IgD-negative memory B cell (primary cell): ENCODE measurements around the gene TEX19. TPM values are rescaled to one million over a fixed set of nuclear protein-coding genes. Genes with fewer than 3 reads are reported as not detected.
A peak's percentile ranks its signal among the peaks of the same experiment; 100 is the strongest.

ENCODE experiments used
- H3K27ac Mint-ChIP-seq, 3 donors: one replicate each; pipeline ENCODE4 v1.8.0; 2020 to 2022; ENCODE audit warnings: mild to moderate bottlenecking in 3 of 3, mixed read lengths in 3 of 3, moderate library complexity in 1 of 3
- H3K27me3 Mint-ChIP-seq: one replicate; pipeline ENCODE4 v1.8.0; 2021; ENCODE audit warnings: mixed read lengths
- H3K36me3 Mint-ChIP-seq: one replicate; pipeline ENCODE4 v1.8.0; 2020; ENCODE audit warnings: mild to moderate bottlenecking, mixed read lengths
- H3K4me1 Mint-ChIP-seq, 3 donors: one replicate each; pipeline ENCODE4 v1.8.0; 2020 to 2022; ENCODE audit warnings: mixed read lengths in 3 of 3, mild to moderate bottlenecking in 1 of 3
- H3K4me3 Mint-ChIP-seq, 4 donors: one replicate each; pipeline ENCODE4 v1.8.0; 2020 to 2022; ENCODE audit warnings: mild to moderate bottlenecking in 4 of 4, mixed read lengths in 4 of 4, moderate library complexity in 3 of 4
- H3K9me3 Mint-ChIP-seq, 3 donors: one replicate each; pipeline ENCODE4 v1.8.0; 2020 to 2021; ENCODE audit warnings: mixed read lengths in 3 of 3, mild to moderate bottlenecking in 1 of 3
- polyA plus RNA-seq: library from polyadenylated mRNA; unstranded; fragments of 300-500 nt; fragmentation: Illumina TruSeq; gene quantifications from one replicate; pipeline ENCODE4 v1.2.3, GENCODE V29; 2021

TEX19 gene, protein sequence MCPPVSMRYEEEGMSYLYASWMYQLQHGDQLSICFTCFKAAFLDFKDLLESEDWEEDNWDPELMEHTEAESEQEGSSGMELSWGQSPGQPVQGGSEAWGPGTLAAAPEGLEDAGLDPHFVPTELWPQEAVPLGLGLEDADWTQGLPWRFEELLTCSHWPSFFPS
- 0.36 TPM for polyA plus RNA-seq

DNA sequence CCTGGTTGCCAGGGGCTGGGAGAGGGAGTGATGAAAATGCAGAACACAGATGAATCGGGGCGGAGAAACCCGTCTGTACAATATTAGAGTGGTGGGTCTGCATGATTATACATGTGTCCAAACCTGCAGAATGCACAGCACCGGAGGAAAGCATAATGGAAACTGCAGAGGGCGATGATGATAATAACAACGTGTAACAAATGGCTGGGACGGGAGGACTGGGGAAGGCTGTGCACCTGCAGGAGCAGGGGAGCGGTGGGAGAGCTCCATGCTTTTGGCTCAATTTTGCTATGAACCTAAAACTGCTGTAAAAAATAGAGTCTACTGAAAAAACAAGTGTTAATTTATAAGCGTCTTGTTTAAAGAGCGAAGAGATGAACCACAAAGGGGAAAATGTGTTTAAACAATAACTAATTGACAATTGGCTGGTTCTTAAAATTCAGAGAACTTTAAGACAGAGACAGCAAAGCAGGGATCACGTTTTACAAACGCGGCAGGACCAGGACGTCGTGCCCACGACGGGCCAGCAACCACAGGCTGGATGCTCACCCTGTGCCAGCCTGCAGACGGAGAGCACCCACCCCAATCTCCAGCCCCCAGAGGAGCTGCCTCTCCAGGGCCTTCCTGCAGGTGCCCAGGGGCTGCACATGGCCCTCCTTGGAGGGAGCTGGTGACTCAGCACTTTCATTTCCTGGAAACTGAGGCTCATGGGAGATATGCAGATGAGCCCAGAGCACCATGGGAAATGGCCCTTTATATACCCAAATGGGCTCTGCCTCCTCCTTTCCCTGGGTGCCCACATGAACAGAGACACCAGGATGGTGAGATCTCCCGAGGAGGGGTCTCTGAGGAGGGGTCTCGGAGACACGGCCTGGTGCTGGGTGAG lies at the start of gene TEX19:
TSS of gene TEX19 (plus strand) at position 783 of the 886 bp plus-strand sequence. CDS start 2,904 bp downstream, outside the sequence.
- no peaks in the 10 kb centered on the region for H3K36me3 Mint-ChIP-seq
- no peaks in the 10 kb centered on the region for H3K9me3 Mint-ChIP-seq
- H3K27ac Mint-ChIP-seq, result peak within 1 kb of the TSS in 1 of 3 donors; percentile 7
- peaks cover 4% of the 10 kb centered on the region for H3K27me3 Mint-ChIP-seq
- no peak within 1 kb of the TSS for H3K4me3 Mint-ChIP-seq
- H3K4me1 Mint-ChIP-seq, result peaks cover 0 to 6% (median 2%) of the 10 kb centered on the region in 3 donors

DNA sequence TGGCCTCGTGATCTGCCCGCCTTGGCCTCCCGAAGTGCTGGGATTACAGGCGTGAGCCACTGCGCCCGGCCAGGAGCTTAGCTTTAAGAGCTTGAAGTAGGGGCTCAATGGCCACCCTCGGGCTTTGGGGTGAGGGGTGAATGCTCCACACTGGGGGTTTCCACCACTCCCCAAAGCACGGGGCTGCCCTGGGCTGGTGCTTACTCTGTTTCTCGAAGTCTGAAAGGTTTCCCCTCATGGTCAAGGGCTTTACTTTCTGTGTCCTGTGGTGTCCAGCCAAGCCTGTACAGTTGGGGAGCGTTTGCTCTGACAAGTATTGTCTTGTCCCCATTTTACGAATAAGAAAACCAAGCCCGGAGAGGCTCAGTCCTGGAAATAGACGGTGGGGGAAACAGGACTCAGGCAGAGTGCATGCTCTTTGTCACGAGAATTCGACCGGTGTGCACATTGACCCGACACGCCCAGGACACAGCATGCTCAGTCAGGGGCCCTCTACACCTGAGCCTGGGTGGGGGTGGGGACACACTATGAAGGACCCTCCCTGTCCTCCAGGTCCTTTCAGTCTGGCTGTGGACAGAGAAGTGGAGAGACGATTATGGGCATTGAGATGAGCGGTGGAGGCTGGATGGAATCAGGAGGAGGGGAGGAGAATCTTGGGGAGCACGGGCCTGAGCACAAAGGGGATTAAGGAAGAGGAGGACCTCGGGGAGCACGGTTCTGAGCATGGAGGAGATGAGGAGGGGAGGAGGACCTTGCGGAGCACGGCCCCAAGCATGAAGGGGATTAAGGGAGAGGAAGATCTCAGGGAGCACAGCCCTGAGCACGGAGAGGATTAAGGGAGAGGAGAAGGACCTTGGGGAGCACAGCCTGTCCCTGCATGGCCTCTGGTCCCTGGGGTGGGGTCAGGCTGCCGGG lies 49.1 kb upstream of the TEX19 start:
- peaks cover 0 to 5% (median 2%) of the 10 kb centered on the region in 3 donors for H3K4me1 Mint-ChIP-seq

DNA sequence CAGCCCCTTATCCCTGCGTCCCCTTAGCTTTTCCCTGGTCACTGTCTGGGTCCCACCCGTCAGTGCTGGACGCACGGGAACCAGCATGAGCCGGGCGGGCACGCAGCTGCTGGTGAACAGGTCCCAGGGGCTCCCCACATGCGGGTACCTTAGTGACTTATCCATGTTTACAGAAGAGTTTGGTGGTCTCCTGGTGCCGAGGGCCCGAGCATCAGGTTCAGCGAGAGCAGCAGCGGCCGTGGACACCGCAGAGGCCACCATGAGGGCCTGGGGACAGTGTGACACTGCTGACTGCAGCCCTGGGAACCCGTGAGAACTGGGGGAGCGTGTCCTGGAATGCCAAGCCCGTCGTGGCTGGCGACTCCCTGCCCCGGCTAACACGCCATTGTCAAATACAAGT lies 48.2 kb upstream of the TEX19 start:
- Mint-ChIP-seq H3K9me3 (no peaks in the 10 kb centered on the region), H3K27me3 (peaks cover 9% of the 10 kb centered on the region), H3K4me1 (peaks cover 0 to 10% (median 4%) of the 10 kb centered on the region in 3 donors), H3K36me3 (peaks cover 1% of the 10 kb centered on the region), H3K4me3 (no peak overlapping the region), H3K27ac (no peak overlapping the region)

More for the DNA sequence above, 49.1 kb upstream of the TEX19 start:
- Mint-ChIP-seq H3K36me3 (peaks cover 1% of the 10 kb centered on the region), H3K27me3 (peaks cover 6% of the 10 kb centered on the region), H3K4me3 (no peak overlapping the region), H3K27ac (no peak overlapping the region), H3K9me3 (no peaks in the 10 kb centered on the region)

DNA sequence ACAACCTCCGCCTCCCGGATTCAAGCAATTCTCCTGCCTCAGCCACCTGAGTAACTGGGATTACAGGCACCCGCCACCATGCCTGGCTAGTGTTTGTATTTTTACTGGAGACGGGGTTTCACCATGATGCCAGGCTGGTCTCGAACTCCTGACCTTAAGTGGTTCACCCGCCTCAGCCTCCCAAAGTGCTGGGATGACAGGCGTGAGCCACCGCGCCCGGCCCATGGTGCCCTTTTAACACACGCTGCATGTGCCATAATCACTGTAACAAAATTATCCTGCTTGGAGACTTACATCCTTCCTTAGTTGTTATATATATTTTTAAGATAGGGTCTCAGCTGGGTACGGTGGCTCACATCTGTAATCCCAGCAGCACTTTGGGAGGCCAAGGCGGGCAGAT lies 47.1 kb upstream of the TEX19 start:
- H3K9me3 Mint-ChIP-seq, result no peaks in the 10 kb centered on the region
- peaks cover 1% of the 10 kb centered on the region for H3K36me3 Mint-ChIP-seq
- H3K27me3 Mint-ChIP-seq, result peaks cover 9% of the 10 kb centered on the region
- peaks cover 0 to 10% (median 4%) of the 10 kb centered on the region in 3 donors for H3K4me1 Mint-ChIP-seq
- H3K4me3 Mint-ChIP-seq, result no peak overlapping the region
- no peak overlapping the region for H3K27ac Mint-ChIP-seq

DNA sequence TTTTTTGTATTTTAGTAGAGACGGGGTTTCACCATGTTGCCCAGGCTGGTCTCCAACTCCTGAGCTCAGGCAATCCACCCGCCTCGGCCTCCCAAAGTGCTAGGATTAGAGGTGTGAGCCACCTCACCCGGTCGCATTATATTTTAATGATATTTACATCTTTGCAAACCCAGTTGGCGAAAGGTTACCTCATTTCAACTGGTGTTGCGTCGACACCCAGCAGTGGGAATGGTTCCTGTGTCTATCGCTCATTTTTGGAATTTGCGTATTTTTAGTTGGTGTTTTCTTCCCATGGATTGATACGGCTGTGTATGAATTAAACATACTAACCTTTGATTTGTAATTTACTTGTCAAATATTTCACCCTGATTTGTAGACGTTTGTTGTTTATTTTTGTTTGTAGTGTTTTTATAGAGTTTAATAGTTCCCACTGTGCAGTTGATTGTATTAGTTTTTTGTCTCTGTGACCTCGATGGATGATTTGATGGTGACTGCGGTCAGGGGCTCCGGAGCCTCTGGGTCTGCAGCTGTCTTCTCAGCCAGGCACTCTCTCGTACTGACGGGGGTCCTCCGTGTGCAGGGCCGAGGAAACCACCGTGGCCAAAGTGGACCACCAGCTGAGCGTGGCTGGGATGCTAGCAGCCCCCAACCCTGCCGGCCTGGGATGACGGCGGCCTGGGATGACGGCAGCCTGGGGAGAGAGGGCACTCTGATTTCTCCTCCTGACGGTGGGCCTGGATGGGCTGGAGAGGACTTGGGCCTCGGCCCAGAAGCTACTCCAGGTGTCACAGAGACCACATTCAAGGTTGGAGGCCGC lies 45.6 kb upstream of the TEX19 start:
- peaks cover 0 to 8% (median 4%) of the 10 kb centered on the region in 3 donors for H3K4me1 Mint-ChIP-seq
- no peaks in the 10 kb centered on the region for H3K9me3 Mint-ChIP-seq
- peak overlapping the region in 1 of 3 donors; percentile 5 for H3K27ac Mint-ChIP-seq
- H3K36me3 Mint-ChIP-seq, result peaks cover 1% of the 10 kb centered on the region
- H3K4me3 Mint-ChIP-seq, result no peak overlapping the region
- peaks cover 8% of the 10 kb centered on the region for H3K27me3 Mint-ChIP-seq

DNA sequence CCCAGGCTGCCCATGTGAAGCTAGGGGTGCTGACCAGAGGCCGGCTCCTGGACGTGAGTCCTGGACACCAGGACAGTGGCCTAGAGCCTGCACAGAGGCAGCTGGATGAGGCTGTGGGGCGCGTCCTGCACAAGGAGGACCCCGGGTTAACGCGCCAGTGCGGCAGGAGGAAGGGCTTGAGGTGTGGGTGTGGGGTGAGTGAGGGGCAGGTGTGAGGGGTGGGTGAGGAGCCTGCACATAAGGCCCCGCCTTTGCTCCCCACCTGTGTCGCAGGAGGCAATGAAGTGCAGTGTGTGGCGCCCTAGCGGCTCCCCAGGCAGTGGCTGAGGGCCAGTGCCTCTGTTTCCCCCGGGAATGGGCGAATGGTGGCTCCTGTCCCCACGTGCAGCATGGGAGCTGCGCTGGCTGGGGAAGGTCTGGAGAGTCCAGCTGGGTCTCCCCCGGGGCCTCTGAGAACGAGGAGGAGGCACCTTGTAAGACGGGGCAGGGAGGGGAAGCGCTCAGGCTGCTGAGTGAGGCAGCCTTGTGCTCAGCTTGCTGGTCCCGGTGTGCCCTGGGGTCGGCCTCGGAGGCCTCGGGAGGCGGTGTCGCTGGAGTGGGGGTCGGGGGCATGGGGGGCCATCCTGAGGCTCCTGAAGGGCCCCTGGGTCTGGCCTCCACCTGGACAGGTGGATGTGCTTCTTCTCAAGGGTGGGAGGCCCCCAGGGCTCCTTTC lies 44.9 kb upstream of the TEX19 start:
- Mint-ChIP-seq H3K4me3 (no peak overlapping the region), H3K27me3 (peaks cover 8% of the 10 kb centered on the region), H3K27ac (peak overlapping the region in 1 of 3 donors; percentile 5), H3K4me1 (peaks cover 0 to 8% (median 4%) of the 10 kb centered on the region in 3 donors), H3K36me3 (peaks cover 1% of the 10 kb centered on the region), H3K9me3 (no peaks in the 10 kb centered on the region)

DNA sequence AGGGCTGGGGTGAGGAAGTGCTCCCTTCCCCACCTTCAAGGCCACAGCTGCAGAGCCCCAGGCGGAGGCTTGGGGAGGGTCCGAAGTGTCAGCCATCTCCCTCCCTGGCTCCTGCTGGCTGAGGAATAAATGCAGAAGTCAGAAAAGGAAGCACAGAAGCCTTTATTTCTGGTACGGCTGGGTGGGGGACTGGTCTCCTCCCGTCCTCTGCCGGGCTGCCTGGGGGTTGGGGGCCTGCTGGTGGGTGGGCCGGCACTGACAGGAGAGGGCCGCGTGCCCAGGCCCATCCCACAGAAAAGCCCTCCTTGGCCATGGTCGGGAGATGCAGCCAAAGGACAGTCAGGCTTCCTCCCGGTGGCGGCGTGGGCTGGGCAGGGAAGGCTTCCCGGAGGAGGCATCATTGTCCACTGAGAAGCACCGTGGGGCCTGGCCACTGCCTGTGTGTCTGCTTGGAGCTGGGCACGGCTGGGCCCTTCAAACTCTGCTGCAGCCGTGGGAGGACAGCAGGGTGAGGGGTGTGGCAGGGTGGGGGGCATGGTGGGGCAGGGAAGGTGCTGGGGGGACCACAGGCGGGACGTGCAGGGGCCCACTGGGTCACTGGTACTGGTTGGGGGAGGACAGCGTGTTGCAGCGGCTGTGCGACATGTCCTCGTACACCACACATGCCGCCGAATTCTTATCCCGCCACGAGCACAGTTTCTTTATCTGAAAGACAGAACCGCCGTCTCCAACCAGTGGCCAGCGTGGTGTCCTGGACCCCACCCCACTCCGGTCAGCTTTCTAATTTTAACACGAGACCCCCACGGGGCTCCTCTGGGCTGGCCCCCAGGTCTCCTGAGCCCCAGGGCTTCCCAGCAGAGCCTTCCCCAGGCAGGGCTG lies 44.1 kb upstream of the TEX19 start:
- Mint-ChIP-seq H3K4me1 (peaks cover 0 to 8% (median 4%) of the 10 kb centered on the region in 3 donors), H3K36me3 (peaks cover 1% of the 10 kb centered on the region), H3K9me3 (no peaks in the 10 kb centered on the region), H3K27ac (no peak overlapping the region), H3K4me3 (peak overlapping the region in 1 of 4 donors; percentile 52), H3K27me3 (peaks cover 8% of the 10 kb centered on the region)

DNA sequence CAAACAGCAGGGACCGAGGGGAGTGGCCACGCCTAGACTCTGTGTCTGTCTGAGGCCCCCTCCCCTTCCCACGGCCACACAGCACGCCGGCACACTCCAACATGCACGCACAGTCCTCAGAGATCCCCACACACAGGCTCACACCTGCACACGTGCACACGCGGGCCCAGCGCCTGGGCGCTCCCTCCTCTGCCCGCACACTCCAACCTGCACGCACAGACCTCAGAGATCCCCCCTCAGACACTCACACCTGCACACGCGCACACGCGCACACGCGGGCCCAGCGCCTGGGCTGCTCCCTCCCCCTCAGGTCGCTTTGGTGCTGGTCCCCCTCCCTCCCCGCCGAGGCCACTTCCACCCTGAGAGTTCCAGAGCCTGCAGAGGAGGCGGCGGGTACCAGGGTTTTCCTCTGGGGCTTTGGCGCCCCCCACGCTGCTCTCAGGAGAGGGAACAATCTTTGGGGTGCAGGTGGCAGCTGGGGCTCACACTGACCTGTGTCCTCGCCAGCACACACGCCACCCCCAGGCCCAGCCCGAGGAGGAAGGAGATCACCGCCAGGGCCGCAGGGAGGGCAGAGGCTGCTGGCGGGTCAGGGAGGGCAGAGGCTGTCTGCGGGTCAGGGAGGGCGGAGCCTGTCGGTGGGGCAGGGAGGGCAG lies 43.2 kb upstream of the TEX19 start:
- Mint-ChIP-seq H3K4me3 (peak overlapping the region in 2 of 4 donors; percentile 54 to 84), H3K27me3 (peaks cover 5% of the 10 kb centered on the region), H3K9me3 (no peaks in the 10 kb centered on the region), H3K36me3 (peaks cover 1% of the 10 kb centered on the region), H3K27ac (peak overlapping the region in 1 of 3 donors; percentile 28), H3K4me1 (peaks cover 0 to 6% (median 4%) of the 10 kb centered on the region in 3 donors)

DNA sequence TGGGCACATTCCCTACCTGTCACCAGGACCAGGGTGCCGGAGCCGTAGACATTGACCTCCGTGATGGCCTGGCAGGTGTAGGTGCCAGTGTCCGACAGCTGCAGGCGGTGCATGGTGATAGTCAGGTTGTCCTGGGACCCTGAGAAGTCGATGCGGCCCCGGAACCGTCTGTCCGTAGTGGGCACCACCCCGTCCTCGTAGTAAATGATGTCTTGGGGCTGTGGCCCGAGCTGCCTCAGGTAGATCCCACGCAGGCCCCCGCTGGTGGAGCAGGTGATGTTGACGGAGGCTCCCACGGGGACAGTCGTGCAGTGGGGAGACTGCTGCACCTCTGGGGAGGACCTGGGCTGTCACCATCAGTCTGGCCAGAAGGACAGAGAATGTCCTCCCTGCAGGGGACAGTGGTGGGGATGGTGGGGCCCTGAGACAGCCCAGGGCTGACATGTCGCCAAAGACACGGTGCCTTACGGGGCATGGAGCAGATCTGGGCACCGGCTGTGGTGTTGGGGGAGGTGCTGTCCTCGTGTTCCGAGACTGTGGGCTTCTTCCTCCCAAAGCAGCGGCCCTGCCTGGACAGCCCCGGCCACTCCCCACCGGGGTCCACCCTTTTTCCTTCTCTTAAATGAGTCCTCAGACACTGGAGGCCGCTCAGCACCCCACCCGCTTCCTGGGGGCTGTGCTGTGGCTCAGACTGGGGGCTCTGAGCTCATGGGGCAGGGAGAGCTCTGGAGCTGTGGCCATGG lies 42.2 kb upstream of the TEX19 start:
- Mint-ChIP-seq H3K4me1 (peaks cover 4 to 8% (median 6%) of the 10 kb centered on the region in 3 donors), H3K4me3 (peak overlapping the region in 2 of 4 donors; percentile 44 to 45), H3K27me3 (peaks cover 5% of the 10 kb centered on the region), H3K36me3 (peaks cover 1% of the 10 kb centered on the region), H3K9me3 (no peaks in the 10 kb centered on the region), H3K27ac (peak overlapping the region in 1 of 3 donors; percentile 62)

DNA sequence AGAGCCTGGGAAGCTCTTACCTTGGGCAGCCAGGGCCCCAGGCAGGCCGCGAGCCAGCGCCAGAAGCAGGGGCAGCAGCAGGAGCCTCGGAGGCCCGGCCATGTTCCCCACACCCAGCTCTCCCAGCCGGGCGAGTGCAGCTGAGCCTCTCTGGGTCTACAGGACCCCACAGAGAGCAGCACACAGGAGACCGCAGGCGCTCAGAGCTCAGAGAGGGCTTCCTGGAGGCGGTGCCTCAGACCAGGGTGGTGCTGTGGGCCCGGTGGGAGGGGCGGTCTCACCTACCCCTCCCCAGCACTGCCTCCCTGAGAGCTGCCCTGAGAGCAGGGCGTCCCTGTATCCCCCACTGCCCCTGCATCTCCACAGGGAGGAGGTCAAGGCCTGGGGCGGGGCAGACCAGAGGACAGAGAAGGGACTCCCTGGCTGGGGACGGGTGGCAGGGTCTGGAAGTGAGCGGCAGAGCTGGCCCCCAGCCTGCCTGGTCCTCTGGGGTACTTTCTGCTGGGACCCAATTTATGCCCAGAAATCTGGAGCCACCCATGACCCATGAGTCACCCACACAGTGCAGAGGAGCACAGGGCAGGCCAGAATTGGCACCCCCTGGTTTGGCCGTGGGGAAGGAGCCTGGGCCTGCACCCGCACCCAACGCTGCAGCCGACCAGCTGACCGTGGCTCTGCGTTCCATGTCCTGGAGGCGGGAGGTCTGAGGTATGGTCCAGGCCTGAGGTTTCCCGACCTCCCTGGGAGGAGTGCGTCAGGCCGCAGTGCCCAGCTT lies 41.5 kb upstream of the TEX19 start, which contains the start of gene CD7:
TSS of gene CD7 (minus strand) at position 215 of the 775 bp plus-strand sequence. CDS start at position 102, 113 bp downstream.
- H3K36me3 Mint-ChIP-seq, result peaks cover 1% of the 10 kb centered on the region
- peak within 1 kb of the TSS in 1 of 3 donors; percentile 62 for H3K27ac Mint-ChIP-seq
- peak within 1 kb of the TSS in 2 of 4 donors; percentile 44 to 45 for H3K4me3 Mint-ChIP-seq
- no peaks in the 10 kb centered on the region for H3K9me3 Mint-ChIP-seq
- peaks cover 4 to 8% (median 6%) of the 10 kb centered on the region in 3 donors for H3K4me1 Mint-ChIP-seq
- H3K27me3 Mint-ChIP-seq, result peaks cover 5% of the 10 kb centered on the region

DNA sequence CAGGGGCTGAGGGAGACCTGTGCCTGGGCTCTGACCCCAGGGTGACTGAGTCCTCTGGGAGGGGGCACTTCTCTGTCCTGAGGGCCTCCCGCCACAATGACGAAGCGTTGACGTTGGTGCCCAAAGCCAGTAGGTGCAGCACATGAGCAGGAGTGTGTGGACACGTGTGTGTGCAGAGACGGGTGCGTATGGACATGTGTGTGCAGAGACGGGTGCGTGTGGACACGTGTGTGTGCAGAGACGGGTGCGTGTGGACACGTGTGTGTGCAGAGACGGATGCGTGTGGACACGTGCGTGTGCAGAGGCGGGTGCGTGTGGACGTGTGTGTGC lies 40.9 kb upstream of the TEX19 start:
- Mint-ChIP-seq H3K27ac (no peak overlapping the region), H3K27me3 (peaks cover 6% of the 10 kb centered on the region), H3K36me3 (peaks cover 1% of the 10 kb centered on the region), H3K4me1 (peaks cover 4 to 8% (median 6%) of the 10 kb centered on the region in 3 donors), H3K4me3 (no peak overlapping the region), H3K9me3 (no peaks in the 10 kb centered on the region)
